PC-3 (cell line): ENCODE results near the gene PFN1. TPM values are rescaled to one million over a fixed set of nuclear protein-coding genes. Genes with fewer than 3 reads are reported as not detected.

ENCODE experiments used
- ATAC-seq: fragments of 200-7000 bp; cut with Tn5 transposase; 2 replicates; pipeline ENCODE4 v1.9.1; 2020; ENCODE audit warnings: mild to moderate bottlenecking, moderate library complexity
- BruUV-seq: library from RNA; stranded (reverse); fragments of 400-500 nt; replicated peaks from 2 replicates; lab custom pipeline; 2021; lab: Mats Ljungman, UMichigan
- CTCF ChIA-PET: fragments of 300-600 bp; sonication (Branson Sonifier 250); formaldehyde crosslinking; loops from one replicate; lab custom pipeline; 2022; ENCODE audit warnings: antibody characterized with exemption; lab: Charles Lee
- POLR2A ChIA-PET: fragments of 300-600 bp; sonication (Branson Sonifier 250); formaldehyde crosslinking; loops from one replicate; lab custom pipeline; 2022; ENCODE audit warnings: antibody characterized with exemption; ENCODE audit not compliant: unreplicated experiment; lab: Charles Lee
- DNase-seq: peaks from one replicate; pipeline ENCODE4 v3.0.0-alpha.2; 2015
- H2AFZ ChIP-seq: fragments of 300-600 bp; sonication (generic); 2 replicates; pipeline ENCODE4 v1.6.0; 2016; ENCODE audit warnings: antibody characterized with exemption, low read length
- H3F3A ChIP-seq: fragments of 300-600 bp; sonication (generic); one replicate; pipeline ENCODE4 v1.6.0; 2017; ENCODE audit warnings: antibody characterized with exemption, low read length, control low read depth, mild to moderate bottlenecking; ENCODE audit not compliant: unreplicated experiment
- H3K27ac ChIP-seq: fragments of 300-600 bp; sonication (generic); 2 replicates; pipeline ENCODE4 v1.5.1; 2016; ENCODE audit warnings: mild to moderate bottlenecking, low read length
- H3K27me3 ChIP-seq: fragments of 300-600 bp; sonication (generic); 2 replicates; pipeline ENCODE4 v1.6.1; 2016; ENCODE audit warnings: low read length, mixed read lengths
- H3K36me3 ChIP-seq: fragments of 300-600 bp; sonication (generic); 2 replicates; pipeline ENCODE4 v1.6.1; 2016; ENCODE audit warnings: low read depth, mixed run types, low read length, mixed read lengths
- H3K4me1 ChIP-seq: fragments of 300-600 bp; sonication (generic); 2 replicates; pipeline ENCODE4 v1.5.1; 2016; ENCODE audit warnings: low read length; ENCODE audit not compliant: insufficient read depth
- H3K4me2 ChIP-seq: fragments of 300-600 bp; sonication (generic); 2 replicates; pipeline ENCODE4 v1.6.0; 2016; ENCODE audit warnings: low read length
- H3K4me3 ChIP-seq: fragments of 300-600 bp; sonication (generic); 2 replicates; pipeline ENCODE4 v1.5.1; 2016; ENCODE audit warnings: mild to moderate bottlenecking, low read length, mixed read lengths
- H3K79me2 ChIP-seq: fragments of 300-600 bp; sonication (generic); 2 replicates; pipeline ENCODE4 v1.6.1; 2017; ENCODE audit warnings: low read length, mixed read lengths
- H3K9ac ChIP-seq: fragments of 300-600 bp; sonication (generic); 2 replicates; pipeline ENCODE4 v1.6.0; 2016; ENCODE audit warnings: mild to moderate bottlenecking, low read length
- H3K9me2 ChIP-seq: fragments of 300-600 bp; sonication (generic); replicated peaks from 2 replicates; pipeline ENCODE4 v1.6.1; 2016; ENCODE audit warnings: mixed run types, low read length, mixed read lengths
- H3K9me3 ChIP-seq: fragments of 300-600 bp; sonication (generic); 2 replicates; pipeline ENCODE4 v1.6.1; 2016; ENCODE audit warnings: low read length, mixed read lengths
- H4K20me1 ChIP-seq: fragments of 300-600 bp; sonication (generic); 2 replicates; pipeline ENCODE4 v1.6.1; 2016; ENCODE audit warnings: low read length, mixed read lengths
- CTCF ChIP-seq: fragments of 300-600 bp; sonication (generic); conservative IDR thresholded peaks from 2 replicates; pipeline ENCODE4 v1.5.1; 2017; ENCODE audit warnings: antibody characterized with exemption, low read depth, mild to moderate bottlenecking, low read length
- EZH2 ChIP-seq: fragments of 300-600 bp; sonication (generic); IDR thresholded peaks from one replicate; pipeline ENCODE4 v1.6.1; 2017; ENCODE audit warnings: antibody characterized with exemption, mild to moderate bottlenecking, low read length; ENCODE audit not compliant: unreplicated experiment
- EZH2phosphoT487 ChIP-seq: fragments of 300-600 bp; sonication (generic); IDR thresholded peaks from 2 replicates; pipeline ENCODE4 v1.6.1; 2018; ENCODE audit warnings: mild to moderate bottlenecking, antibody characterized with exemption, low read length, borderline replicate concordance
- intact Hi-C: fragments of 100-400 bp; cut with micrococcal nuclease; formaldehyde crosslinking; loops from 2 replicates; pipeline ENCODE4 v1.9.0; 2023
- total RNA-seq: library from RNA; depleted of rRNA; stranded (reverse); fragments of >200 nt; gene quantifications from 2 replicates; pipeline ENCODE4 v1.2.3, GENCODE V29; 2014

PFN1 gene
- total RNA-seq, 1 experiment from 2014 or later = 1,914 TPM

DNA sequence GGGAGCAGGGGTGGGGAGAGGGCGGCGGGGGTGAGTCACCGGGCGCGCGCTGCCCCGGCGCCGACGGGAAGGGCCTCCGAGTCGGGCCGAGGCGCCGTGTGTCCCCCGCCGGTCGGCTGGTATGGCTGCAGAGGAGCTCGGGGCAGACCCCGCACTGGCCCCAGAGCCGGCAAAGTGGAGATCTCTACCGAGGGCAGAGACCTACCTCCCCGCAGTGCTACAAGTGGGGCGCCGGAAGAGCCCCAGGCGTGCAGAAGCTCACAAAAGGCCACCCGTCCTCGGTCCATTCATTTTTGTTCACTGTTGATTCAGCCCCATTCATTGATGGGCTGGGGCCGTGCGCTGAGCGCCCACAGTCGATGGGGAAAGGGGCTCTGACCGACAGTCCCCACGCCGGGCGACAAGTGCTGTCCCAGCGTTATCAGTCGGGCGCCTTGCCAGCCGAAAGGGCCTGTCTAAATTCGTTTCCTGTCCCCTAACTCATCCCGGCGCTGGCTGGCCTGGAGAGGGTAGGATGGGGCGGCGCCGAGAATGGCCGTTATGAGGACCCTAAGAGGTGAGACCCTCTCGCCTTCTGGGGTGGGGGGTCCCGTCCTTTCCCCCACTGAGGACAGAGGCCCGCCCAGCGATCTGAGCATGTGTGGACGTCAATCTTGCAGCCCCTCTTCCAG, 1.9 kb upstream of the PFN1 start:
- H3F3A ChIP-seq = no peaks in the 10 kb centered on the region
- H3K9me3 ChIP-seq = no peaks in the 10 kb centered on the region
- H3K9me2 ChIP-seq = no peaks in the 10 kb centered on the region
- H4K20me1 ChIP-seq = peaks cover 16% of the 10 kb centered on the region
- TSS peak; percentile 70 for BruUV-seq
- peak; percentile 19; the same call in 1 of the 2 replicates for ATAC-seq
- ChIA-PET CTCF (interaction anchor here (0.6 kb wide), 1 partner anchor 11 kb away, joined by 3 read pairs; the partner anchor contains the start of gene SLC25A11), POLR2A (interaction anchor here (0.7 kb wide), 1 partner anchor 17 kb away, joined by 5 read pairs; the partner anchor contains the start of gene SPAG7)
- H3K36me3 ChIP-seq = peaks cover 14% of the 10 kb centered on the region
- peaks cover 34% of the 10 kb centered on the region for H3K79me2 ChIP-seq
- peak overlapping the region; percentile 82 for H2AFZ ChIP-seq
- peak overlapping the region; percentile 74 for H3K4me3 ChIP-seq
- peak; percentile 11 for DNase-seq
- peak overlapping the region; percentile 64 for H3K9ac ChIP-seq
- TF ChIP-seq EZH2 (no peak), CTCF (no peak), EZH2phosphoT487 (no peak)
- H3K4me1 ChIP-seq = peaks cover 20% of the 10 kb centered on the region
- H3K27me3 ChIP-seq = no peaks in the 10 kb centered on the region
- intact Hi-C loops = no loop called here
- peak overlapping the region; percentile 93 for H3K4me2 ChIP-seq
- peak overlapping the region; percentile 85 for H3K27ac ChIP-seq

DNA sequence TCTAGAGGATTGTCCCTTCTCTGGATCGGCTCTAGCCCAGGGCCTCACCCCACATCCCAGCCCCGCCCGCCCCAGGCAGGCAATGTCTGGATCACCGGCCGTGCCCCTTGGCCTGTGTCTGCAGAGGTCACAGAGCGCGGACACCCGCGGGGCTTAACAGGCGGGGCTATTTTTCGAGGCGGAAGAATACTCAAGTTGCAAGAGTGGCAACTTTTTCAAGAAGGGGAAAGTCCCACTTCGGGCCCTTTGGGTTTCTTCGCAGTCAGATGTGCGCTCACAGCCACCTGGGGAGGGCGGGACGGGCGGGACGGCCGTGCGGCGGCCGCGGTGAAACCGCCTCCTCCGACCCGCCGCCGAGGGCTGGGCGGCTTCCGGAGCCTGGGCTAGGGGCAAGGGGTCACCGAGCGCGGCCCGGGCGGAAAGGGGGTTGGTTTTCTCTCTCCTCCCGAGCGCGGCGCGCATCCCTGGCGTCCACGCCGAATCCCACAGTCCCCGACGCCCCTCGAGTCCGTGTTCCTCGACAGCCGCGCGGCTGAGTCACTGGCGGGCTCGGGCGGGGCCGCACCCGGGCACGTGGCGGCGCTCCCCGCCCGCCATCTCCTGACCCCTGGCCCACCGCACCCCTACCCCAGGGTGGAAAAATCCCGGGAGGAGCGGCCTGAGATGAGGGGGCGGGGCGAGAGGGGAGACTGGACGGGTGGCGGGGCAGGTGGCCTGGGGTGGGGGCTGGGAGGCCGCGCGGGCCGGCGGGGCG, 1.2 kb upstream of the PFN1 start:
- H3K4me2 ChIP-seq = peak overlapping the region; percentile 98
- H2AFZ ChIP-seq = peak overlapping the region; percentile 72
- ChIA-PET POLR2A (interaction anchor here (0.7 to 1.1 kb wide), 2 partner anchors 10 to 20 kb away, joined by 3 to 4 read pairs; partner anchors contain the start of gene SLC25A11), CTCF (no interaction called here)
- H3K36me3 ChIP-seq = peaks cover 19% of the 10 kb centered on the region
- H3K27ac ChIP-seq = peak overlapping the region; percentile 85
- H3K9me3 ChIP-seq = no peaks in the 10 kb centered on the region
- peaks cover 22% of the 10 kb centered on the region for H4K20me1 ChIP-seq
- peak overlapping the region; percentile 90 for H3K4me3 ChIP-seq
- H3K27me3 ChIP-seq = no peaks in the 10 kb centered on the region
- peak overlapping the region; percentile 93 for H3K9ac ChIP-seq
- no TSS peak for BruUV-seq
- peak; percentile 74 for DNase-seq
- TF ChIP-seq CTCF (no peak), EZH2 (no peak), EZH2phosphoT487 (peak; percentile 78)
- H3K79me2 ChIP-seq = peaks cover 41% of the 10 kb centered on the region
- H3F3A ChIP-seq = no peaks in the 10 kb centered on the region
- intact Hi-C loops = loop anchor here (1.0 kb wide), 1 partner anchor 18 kb away; the partner anchor contains the start of gene SPAG7
- ATAC-seq = peak; percentile 17
- H3K4me1 ChIP-seq = peaks cover 27% of the 10 kb centered on the region
- H3K9me2 ChIP-seq = no peaks in the 10 kb centered on the region
